ENCODE measurements around the gene RER1.

The RER1 gene

GRCh38 chr1:2452932-2453315, 61.3 kb downstream of the RER1 start:
- Mint-ChIP-seq H3K9me3 (no peaks in the 10 kb centered on the region), H3K4me3 (no peak overlapping the region), H3K27ac (no peak overlapping the region), H3K27me3 (no peaks in the 10 kb centered on the region), H3K36me3 (ENCODE audit: low read depth) (no peaks in the 10 kb centered on the region), H3K4me1 (no peaks in the 10 kb centered on the region)
- ATAC-seq (no peak), DNase-seq (no peak)

DNA sequence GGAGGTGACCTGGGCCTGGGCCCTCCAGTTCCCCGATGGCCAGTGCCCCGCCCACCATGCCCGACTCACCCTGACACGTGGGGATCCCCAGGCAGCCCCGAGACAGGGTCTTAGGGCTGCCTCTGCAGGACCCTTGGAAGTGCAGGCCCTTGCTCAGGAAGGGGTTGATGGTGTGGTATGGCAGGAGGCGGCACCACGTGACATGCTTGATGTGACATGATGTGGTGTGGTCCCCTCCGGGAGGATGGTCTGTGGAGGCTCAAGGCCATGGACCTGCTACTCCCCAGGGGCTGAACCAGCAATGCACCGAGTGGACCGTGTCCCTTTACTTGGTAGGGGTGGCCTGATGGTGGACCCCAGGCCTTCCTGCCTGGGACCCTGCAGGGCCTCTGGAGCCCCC, 62.6 kb downstream of the RER1 start:
- no peak for DNase-seq
- Mint-ChIP-seq H3K27ac (no peak overlapping the region), H3K36me3 (ENCODE audit: low read depth) (no peaks in the 10 kb centered on the region), H3K4me1 (no peaks in the 10 kb centered on the region), H3K9me3 (no peaks in the 10 kb centered on the region), H3K27me3 (no peaks in the 10 kb centered on the region), H3K4me3 (no peak overlapping the region)
- no peak for ATAC-seq
